GM13976 (cell line): ENCODE measurements around the gene PDGFC.

ENCODE experiments used
- DNase-seq: peaks from one replicate; pipeline ENCODE4 v3.0.0; 2012; ENCODE audit warnings: low spot score
- CTCF ChIP-seq: IDR thresholded peaks from 2 replicates; pipeline ENCODE4 v1.5.1; 2012; ENCODE audit warnings: borderline replicate concordance, mild to moderate bottlenecking; ENCODE audit not compliant: insufficient read depth; ENCODE audit errors: extremely low read depth, missing control alignments, control extremely low read depth
- in situ Hi-C: fragments of 300-500 bp; cut with MboI; formaldehyde crosslinking; loops from one replicate; pipeline ENCODE4 v1.12.0; 2022; ENCODE audit warnings: low sequenced_read_pairs, mixed read lengths, inconsistent platforms; ENCODE audit not compliant: unreplicated experiment

Gene PDGFC

GRCh38 chr4:156774422-156774821, 197.2 kb downstream of the PDGFC start:
- no peak for DNase-seq
- no peak for TF ChIP-seq CTCF
- in situ Hi-C loops, result no loop called here

GRCh38 chr4:156773648-156774357, 197.8 kb downstream of the PDGFC start:
- in situ Hi-C loops, result no loop called here
- no peak for DNase-seq
- TF ChIP-seq CTCF, result no peak

- in situ Hi-C loops, result no loop called here
- DNase-seq, result no peak
Measured at GRCh38 chr4:156771171-156771837, 200.3 kb downstream of the PDGFC start.

GRCh38 chr4:156770140-156770539, 201.5 kb downstream of the PDGFC start:
- TF ChIP-seq CTCF, result no peak
- in situ Hi-C loops, result no loop called here
- DNase-seq, result no peak

More at GRCh38 chr4:156771171-156771837, 200.3 kb downstream of the PDGFC start:
- TF ChIP-seq CTCF, result no peak

GRCh38 chr4:156767911-156768415, 203.6 kb downstream of the PDGFC start:
- no peak for TF ChIP-seq CTCF
- DNase-seq, result no peak
- in situ Hi-C loops, result no loop called here

- DNase-seq, result no peak
- TF ChIP-seq CTCF, result no peak
- in situ Hi-C loops, result no loop called here
Measured at GRCh38 chr4:156766846-156767245, 204.8 kb downstream of the PDGFC start.
